ENCODE results near the gene GPR15LG.

Gene GPR15LG

DNA sequence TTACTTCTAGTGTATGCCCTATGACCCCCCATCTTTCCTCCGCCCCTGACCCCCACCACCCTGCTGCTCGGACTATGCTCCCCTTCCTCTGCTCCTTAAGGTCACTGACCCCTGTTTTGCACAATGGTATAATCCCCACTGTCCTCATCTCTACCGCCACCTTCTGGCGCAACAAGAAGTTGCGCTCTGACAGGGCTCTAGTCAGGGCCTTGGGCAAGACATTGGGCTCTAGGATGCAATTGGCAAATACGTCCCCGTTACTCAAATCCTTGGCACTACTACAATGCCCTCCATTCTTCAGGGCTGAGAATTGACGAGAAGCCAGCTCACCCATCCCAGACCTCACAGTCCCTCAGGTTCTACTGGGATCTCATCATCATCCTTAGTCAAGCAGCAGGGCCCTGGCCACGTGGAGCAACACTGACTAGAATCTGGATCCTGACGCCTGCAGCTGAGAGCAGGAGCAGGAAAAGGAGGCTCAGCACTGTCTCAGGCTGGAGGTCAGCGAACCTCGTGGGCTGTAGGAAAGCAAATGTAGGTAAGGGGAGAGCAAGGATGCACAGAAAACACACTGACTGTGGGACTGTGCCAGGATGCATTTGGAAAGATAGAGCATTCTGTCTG, 41.1 kb downstream of the GPR15LG start:
- DNase-seq = peak in 2 of 14 donors; percentile 14 to 43

- DNase-seq = no peak
Observed at GRCh38 chr10:84216834-84217233, 43.2 kb downstream of the GPR15LG start.

GRCh38 chr10:84217746-84218145, 44.1 kb downstream of the GPR15LG start:
- DNase-seq = no peak

GRCh38 chr10:84221916-84222315, 48.3 kb downstream of the GPR15LG start:
- DNase-seq = no peak

DNA sequence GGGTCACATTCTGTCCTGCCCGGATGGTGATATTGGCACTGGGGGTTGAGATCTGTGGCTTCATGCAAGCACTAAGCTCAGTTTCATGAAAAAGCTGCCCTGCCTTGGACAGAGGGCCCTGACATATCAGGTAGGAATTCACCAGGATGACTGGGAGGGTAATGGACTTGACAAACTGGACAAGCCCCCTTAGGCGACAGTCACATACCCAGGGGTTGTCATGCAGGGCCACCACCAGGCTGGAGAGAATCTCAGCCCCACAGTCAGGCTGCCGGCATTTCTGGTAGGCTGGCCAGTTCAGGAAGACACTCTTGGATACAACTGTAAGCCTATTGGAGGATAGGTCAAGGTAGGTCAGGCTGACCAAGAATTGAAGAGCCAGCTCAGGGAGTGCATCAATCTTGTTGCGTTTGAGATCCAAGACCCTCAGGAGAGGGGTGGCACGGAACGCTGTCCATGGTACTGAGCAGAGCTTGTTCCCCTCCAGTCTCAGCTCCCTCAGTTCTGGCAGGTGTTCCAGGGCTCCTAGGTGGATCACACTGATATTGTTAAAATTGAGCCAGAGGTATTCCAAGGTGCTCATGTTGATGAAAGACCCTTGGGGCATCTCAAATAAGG, 50.9 kb downstream of the GPR15LG start:
- no peak for DNase-seq

DNA sequence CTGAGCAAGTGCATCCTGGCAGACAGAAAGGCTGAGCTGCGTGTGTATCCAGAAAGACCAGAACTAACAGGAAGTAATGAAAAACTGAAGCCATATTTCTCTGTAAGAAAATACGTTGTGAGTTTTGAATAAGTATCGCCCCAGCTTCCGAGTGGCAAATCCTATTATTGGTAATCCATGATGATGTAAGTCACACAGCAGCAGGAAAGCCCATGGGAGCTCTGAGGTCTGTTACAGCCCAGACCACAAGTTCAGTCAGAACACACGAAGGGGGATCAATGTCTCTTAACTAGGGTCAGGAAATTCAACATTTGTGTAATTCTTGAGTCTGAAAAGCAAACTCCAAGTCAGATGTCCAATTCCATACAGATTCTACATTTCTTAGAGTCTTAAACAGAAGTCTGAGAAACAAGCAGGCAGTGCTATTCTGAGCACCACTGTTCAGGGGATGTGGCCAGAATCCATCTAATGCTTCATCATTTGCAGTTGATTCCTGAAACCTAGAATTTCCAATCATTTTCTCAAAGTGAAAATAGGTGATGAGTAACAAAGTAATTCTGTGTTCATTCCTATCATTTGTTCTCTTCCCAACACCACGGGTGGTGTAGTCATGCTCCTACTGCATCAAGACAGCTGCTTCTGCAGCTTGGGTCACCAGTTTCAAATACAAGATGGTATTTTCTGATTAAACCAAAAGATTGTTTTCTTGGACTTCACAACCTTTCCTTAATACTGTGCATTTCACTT, 52.0 kb downstream of the GPR15LG start, which contains the start of gene LRIT2:
Gene LRIT2, minus strand, starts transcription at position 118 of the 747 bp plus-strand sequence. Its CDS starts 24 bp downstream, at position 94.
- no peak for DNase-seq

GRCh38 chr10:84226616-84227015, 53.0 kb downstream of the GPR15LG start:
- DNase-seq = no peak

GRCh38 chr10:84227810-84228209, 54.2 kb downstream of the GPR15LG start:
- no peak for DNase-seq

- no peak for DNase-seq
Observed at GRCh38 chr10:84230359-84230758, 56.8 kb downstream of the GPR15LG start.

- DNase-seq = no peak
Observed at GRCh38 chr10:84232376-84232775, 58.8 kb downstream of the GPR15LG start.

DNA sequence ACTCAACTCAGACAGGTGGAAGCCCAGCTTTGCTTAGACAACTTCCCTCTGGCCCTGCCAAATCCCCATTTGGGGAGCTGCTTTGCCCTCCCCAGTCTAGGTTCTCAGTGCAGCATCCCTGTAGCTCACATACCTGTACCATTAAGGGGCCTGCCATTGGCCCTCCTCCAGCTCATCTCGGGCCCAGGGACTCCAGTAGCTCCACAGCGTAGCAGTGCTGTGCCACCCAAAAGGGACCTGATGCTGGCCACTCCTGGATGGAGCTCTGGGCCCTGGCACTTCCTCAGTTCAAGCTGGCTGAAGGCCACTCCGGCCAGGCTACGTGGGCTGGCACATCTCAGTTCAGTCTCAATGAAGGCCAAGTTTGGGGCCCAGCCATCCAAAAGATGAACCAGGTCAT, 60.3 kb downstream of the GPR15LG start:
- DNase-seq = no peak

DNA sequence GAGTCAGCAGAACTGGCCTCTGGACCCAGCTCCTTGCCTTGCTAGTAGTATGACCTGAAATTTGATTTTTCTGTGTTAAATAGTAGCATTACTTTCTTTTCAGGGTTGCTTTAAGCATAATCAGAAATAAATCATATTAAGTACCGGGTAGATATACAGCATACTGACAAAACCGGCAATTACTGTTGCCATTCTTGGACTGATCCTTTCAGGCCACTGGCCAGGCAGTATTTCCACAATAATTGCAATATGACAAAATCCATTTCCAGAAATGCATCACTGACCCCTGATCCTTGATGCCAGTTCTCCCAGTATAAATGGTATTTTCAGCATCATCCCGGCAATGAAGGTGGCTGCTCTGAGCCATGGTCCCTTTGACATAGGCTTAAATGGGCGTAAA, 60.9 kb downstream of the GPR15LG start:
- no peak for DNase-seq
